ENCODE data around the gene PRPF38B.
A peak's percentile ranks its signal among the peaks of the same experiment; 100 is the strongest.
"Not testable (repeated sequence)": the region's sequence is repeated elsewhere in the genome, so short reads cannot be mapped to it uniquely, and the experiment has no call there.

Gene PRPF38B, protein sequence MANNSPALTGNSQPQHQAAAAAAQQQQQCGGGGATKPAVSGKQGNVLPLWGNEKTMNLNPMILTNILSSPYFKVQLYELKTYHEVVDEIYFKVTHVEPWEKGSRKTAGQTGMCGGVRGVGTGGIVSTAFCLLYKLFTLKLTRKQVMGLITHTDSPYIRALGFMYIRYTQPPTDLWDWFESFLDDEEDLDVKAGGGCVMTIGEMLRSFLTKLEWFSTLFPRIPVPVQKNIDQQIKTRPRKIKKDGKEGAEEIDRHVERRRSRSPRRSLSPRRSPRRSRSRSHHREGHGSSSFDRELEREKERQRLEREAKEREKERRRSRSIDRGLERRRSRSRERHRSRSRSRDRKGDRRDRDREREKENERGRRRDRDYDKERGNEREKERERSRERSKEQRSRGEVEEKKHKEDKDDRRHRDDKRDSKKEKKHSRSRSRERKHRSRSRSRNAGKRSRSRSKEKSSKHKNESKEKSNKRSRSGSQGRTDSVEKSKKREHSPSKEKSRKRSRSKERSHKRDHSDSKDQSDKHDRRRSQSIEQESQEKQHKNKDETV

DNA sequence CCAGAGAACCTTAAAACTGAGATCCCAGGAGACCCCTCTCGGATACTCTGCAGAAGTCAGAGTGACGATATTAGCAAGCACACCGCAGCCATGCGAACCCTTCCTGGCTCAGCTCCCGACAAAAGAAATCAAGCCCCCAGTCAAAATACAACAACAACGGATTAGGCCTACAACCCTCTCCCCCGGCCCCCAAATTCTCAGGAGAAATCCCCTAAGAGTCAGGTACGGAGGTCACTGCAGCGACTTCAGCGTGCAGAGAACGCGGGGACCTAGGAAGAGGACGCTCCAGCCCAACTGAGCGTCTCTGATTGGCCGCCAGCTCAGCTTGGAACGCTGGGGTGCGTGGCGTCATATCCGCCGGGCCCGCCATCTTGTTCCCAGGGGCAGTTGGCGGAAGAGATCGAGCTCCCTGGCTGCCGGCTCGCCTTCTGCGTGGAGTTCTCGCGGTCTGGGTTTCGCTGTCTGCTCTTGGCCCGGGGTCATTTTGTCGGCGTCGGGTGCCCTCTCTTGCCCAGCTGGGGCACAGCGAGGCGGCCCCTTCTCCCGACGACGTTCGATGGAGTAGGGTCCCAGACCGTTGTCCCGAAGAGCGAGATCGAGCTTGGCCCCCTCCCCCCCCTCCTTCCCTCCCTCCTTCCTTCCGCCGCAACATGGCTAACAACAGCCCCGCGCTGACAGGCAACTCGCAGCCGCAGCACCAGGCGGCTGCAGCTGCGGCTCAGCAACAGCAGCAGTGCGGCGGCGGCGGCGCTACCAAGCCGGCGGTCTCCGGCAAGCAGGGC, at the start of gene PRPF38B:
Gene PRPF38B, plus strand, starts transcription at position 369 of the 782 bp plus-strand sequence. Its CDS starts 282 bp downstream, at position 651.
- peak; percentile 97 for DNase-seq

DNA sequence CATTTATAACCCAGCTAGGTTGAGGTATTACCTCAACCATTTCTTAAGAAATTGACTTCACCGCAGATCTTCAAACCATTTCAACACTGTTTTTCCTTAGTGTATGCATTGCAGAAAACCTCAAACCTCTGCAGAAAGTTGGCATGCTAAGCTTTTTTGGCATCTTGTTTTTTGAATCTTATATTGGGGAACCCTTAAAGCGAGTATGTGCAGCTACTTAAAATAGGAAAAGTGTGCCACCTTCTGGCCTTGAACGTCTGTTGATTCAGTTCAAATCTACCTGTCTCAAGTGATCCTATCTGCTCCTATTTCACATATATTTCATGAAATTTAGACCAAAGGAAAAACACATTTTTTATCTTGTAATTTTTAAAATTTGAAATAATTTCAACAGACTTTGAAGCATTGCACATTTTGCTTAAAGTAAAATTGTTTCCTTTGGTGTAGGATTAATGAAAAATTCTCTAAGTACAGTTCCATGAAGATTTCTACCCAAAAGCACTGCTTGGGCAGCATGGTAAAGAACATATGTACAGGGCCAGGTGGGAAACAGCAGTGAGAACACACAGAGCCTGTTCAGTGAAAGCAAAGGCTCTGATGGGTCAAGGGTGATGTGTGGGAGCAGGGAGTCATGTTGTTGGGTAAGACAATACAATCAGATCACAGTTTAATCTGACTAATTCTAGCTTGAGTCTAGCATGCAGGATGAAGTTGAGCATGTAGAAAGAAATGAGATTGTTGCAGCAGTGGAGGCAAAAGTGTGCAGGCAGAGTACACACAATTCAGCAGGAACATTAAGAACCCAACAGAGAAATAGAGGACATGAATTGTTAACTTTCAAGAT, 48.4 kb upstream of the PRPF38B start:
- DNase-seq: no peak

DNA sequence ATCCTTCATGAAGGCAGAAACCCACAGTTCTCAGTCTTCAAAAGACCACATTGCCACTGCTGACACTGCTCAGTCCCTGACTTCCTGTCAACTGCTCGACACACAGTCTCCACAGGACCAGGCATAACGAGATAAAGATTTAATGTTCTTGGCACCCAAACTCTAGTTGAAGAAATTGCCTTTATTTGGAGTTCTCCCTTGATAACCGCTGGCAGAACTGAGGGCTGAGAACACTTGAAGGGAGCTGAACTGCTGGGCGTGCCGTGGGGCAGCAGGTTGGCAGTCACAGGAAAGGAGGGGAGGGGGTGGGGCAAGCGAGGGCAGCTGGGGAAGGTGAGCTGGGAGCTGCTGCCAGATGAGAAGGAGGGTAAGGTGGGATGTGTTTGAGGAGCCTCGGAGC, 47.1 kb upstream of the PRPF38B start:
- no peak for DNase-seq

DNA sequence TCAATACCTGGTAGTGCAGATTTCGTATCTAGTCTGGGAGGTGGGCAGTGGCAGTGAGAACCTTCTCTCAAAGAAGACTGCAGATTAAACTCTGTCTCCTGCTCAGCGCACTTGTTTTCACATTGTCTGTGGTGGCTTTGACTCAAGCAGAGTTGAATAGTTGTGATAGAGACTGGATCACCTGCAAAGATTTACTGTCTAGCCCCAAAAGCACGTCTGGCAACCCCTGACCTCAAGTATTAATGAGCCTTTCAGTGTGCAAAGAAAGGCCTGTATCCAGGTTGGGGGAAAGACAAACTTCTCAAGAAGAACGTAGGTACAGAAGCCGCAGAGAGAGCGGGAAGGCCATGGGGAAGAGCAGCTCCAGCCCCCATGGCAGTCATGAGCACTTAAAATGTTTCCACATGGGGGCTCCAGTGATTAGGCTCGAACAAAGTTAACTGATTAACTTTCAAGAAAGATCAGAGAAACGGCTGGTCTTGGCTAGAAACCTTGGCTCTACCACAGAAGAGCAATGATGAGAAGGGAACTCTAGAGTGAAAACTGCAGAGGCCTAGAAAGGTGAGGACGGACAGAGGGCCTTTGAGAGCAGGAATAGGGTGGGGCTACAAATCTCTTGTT, 46.4 kb upstream of the PRPF38B start:
- DNase-seq: no peak

DNA sequence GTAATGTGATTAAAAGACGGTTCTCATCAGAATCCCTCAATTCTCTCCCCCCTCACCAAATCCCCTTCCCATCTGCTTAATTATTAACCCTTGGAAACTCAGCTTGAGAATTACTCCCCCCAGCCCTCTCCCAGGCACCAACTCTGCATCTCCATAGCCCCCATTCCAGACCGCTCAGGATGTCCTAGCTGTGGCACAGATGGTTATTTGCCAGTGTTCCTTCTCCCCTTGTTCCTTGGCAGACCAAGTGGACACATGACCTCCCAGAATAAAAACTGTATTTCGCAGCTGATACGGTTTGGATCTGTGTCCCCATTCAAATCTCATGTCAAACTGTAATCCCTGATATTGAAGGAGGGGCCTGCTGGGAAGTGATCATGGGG, 45.9 kb upstream of the PRPF38B start:
- DNase-seq: no peak

DNA sequence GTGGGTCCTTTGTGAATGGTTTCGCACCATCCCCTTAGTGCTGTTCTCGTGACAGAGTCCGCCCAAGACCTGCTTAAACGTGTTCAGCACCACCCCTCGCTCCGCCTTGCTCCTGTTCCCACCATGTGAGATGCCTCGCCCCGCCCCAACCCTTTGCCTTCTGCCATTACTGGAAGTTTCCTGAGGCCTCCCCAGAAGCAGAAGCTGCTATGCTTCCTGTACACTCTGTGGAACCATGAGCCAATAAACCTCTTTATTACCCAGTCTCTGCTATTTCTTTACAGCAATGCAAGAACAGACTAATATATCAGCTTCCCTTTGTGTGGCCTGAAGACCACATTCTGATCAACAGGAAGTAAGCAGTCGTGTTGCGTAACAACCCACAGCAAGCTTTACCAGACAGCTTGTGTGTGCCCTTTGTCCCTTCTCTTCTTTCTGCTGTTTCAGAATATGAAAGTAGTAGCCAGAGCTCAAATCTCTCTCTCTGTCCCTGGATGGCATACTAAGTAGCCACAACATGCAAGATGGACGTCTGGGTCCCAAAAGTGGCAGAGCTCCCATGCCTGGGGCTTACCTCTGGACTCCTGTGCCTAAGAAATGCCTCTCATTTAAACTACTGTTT, 45.4 kb upstream of the PRPF38B start:
- DNase-seq: no peak

DNA sequence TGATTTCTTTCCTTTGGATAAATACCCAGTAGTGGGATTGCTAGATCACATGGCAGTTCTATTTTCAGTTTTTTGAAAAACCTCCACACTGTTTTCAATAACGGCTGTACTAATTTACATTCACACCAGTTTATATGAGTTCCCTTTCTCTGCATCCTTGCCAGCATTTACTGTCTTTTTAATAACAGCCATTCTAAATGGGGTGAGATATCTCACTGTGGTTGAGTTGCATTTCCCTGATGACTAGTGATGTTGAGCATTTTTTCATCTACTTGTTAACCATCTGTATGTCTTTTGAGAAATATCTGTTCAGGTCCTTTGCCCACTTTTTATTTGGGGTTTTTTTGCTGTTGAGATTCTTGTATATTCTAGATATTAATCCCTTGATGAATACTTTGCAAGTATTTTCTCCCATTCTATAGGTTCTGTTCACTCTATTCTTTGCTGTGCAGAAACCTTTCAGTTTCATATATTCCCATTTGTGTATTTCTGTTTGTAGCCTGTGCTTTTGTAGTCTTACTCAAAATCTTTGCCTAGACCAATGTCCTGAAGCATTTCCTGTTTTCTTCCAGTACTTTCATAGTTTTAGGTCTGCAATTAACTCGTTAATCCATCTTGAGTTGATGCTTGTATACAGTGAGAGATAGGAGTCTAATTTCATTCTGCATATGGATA, 38.5 kb upstream of the PRPF38B start:
- DNase-seq: no peak

DNA sequence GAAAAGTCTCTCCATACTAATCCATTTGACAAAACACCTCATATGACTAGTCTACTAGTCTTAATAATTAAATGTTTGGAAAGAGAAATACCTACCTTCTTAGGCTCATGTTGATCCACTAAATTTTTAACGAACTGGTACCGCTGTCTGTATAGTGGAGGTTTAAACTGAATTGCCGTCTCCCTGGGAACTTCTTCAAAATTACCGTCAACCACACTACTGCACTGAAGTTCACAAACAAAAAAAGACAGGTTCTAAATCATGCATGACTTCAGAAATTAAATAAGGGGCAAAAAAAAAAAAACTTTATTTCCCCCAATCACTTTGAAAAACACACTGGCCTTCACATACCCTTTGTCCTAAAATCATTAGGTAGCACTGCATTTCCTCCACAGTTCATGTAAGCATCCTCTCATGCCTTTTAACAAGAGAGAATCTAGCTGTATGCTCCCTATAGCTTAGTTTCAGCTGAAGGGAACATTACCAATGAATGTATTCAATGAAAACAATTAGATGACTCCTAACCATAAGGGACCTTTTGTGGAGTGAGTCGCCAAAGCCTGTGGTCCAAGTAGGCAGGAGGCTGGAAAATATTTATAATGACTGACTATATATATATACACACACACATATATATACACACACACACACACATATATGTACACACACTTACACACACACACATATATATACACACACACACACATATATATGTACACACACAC, 34.6 kb upstream of the PRPF38B start:
- no peak for DNase-seq

DNA sequence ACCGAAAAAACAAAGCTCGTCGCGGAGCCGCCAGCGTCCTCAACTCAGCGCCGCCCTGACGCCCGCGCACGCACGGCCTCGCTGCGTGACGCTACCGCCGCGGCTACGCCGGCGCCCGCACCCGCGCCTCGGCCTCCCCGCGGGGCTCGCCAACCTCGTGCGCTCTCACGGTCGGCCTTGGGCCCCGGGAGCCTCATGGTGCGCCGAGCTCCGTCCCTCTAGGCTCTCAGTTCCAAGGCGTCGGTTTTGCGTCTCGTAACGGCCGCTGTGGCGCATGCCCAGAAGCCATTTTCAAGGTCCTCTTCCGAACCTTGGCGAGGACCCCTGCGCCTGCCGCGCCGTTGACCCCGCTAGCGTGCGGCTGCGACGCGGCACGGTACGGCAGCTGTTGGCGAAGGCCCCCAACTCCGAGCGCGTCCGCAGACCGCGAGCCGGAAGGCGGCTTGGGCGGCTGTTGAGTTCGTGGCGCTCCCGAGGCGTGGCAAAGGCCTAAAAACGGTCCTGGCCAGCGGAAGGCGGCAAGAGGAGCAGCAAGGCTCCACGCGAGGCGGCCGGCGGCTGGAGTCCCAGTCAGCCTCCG, 31.0 kb upstream of the PRPF38B start, which contains the start of gene HENMT1:
Gene HENMT1, minus strand, starts transcription at position 64 of the 580 bp plus-strand sequence. CDS start 1,209 bp downstream, outside the sequence.
- peak; percentile 79 for DNase-seq

DNA sequence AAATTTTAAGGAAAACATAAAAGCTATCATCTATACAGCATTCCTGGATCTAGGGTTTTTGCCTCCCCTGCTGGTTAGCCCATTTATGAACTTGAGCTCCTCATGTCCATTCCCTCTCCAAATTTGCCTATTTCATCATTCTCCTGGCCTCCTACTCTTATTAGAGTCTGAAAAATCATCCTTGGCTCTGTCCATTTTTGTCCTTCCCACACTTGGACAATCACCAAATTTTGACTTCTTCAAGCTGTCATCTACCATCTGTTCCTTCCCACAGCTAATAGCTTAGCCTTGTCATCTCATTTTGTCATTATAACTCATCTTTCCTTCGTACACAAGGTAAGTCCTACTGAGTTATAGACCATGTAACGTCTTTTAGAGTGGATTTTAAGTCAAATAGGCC, 29.0 kb upstream of the PRPF38B start:
- DNase-seq: no peak

DNA sequence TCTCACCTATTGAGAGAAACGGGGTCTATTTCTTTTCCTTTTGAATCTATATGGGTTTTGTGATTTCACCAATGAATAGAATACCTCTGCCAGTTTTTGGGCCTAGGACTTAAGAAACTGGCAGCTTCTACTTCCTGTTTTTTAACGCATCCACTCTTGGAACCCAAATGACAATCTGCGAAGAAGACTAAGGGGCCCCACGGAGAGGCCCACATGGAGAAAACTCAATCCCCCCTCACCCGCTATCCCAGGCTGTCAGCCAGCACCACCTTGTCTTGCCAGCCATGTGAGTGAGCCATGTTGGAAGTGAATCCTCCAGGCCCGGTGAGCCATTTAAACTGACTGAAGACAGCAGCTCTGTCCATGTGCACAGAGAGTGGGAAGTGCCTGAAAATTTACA, 27.6 kb upstream of the PRPF38B start:
- DNase-seq: no peak

DNA sequence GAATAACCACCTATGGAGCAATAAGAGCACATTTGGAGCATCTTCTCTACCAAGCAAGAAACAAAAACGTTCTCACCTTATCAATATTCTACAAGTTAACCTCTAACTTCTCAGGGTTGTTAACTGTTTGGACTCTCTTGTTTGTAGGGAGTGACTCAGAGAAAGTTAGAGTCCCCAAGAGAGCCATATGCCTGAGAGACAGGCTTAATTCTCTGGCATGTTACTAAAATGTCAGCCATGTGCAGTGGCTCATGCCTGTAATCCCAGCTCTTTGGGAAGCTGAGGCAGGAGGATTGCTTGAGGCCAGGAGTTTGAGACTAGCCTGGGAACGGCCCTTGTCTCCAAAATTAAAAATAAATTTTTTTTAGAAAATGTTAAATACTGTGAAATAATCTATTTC, 27.0 kb upstream of the PRPF38B start:
- DNase-seq: no peak

DNA sequence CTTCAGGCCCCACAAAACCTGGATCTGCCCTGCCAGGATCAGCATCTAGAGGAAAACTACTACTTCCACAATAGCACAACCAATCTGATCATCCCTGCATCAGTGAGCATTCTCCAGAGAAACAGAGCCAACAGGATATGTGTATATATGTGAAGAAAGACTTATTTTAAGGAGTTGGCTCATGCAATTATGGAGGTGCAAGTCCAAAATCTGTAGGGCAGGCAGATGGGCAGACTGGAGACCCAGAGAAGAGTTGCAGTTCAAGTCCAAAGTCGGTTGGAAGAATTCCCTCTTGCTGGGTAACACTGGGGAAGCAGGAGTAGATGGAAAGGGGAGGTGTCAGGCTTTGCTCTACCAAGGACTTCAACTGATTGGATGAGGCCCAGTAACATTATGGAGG, 26.3 kb upstream of the PRPF38B start:
- no peak for DNase-seq

DNA sequence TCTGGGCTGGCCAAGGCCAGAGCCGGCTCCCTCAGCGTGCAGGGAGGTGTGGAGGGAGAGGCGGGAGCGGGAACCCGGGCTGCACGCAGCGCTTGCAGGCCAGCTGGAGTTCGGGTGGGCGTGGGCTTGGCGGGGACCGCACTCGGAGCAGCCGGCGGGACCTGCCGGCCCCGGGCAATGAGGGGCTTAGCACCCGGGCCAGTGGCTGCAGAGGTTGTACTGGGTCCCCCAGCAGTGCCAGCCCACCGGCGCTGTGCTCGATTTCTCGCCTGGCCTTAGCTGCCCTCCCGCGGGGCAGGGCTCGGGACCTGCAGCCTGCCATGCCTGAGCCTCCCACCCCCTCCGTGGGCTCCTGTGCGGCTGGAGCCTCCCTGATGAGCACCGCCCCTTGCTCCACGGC, 24.7 kb upstream of the PRPF38B start:
- not testable (repeated sequence) for DNase-seq

DNA sequence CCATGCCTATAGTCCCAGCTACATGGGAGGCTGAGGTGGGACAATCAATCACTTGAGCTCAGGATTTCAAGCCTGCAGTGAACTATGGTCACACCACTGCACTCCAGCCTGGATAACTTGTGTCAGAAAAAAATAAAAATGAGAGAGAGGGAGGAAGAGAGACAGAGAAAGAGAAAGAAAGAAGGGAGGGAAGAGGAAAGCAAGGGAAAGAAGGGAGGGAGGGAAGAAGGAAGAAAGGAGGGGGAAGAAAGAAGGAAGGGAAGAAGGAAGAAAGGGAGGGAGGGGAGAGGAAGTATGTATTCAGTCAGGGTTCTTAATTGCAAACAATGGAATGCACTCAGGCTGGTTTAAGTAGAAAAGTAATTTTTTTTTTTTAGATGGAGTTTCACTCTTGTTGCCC, 23.3 kb upstream of the PRPF38B start:
- no peak for DNase-seq

DNA sequence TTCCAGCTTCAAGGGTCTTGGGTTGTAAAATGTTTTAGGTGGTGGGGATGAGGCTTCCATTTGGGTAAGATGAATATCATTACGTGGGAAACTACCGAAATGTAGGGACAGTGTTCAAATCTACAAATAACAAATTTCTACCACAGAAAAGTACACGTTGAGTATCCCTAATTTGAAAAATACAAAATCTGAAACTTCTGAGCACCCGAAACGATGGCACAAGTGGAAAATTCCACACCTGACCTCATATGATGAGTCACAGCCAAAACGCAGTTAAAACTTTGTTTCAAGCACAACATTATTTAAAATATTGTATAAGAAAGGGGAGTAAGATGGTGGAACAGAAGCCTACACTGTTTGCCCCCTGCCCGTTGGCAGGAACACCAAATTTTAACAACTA, 22.4 kb upstream of the PRPF38B start:
- no peak for DNase-seq

DNA sequence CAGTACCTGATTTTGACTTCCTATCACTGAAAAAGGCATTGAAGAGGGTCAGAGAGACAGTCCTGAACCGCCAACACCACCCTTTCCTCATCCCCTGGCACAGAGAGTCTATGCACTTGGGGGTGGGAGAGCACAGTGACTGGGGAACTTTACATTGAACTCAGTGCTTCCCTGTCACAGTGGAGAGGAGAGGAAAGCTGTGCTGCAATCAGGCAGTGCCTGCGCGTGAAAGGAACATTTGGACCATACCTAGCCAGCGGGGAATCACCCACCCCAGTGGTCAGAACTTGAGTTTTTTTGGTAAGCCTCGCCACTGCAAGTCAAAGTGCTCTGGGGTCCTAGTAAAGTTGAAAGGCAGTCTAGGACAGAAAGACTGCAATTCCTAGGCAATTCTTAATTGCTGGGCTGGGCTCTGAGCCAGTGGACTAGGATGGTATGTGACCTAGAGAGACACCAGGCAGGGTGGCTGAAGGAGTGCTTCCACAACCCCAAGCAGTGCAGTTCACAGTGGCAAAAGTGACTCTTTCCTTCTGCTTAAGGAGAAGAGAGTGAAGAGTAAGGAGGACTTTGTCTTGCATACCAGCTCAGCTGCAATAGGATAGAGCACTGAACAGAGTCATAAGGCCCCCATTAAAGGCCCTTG, 21.9 kb upstream of the PRPF38B start:
- DNase-seq: no peak

DNA sequence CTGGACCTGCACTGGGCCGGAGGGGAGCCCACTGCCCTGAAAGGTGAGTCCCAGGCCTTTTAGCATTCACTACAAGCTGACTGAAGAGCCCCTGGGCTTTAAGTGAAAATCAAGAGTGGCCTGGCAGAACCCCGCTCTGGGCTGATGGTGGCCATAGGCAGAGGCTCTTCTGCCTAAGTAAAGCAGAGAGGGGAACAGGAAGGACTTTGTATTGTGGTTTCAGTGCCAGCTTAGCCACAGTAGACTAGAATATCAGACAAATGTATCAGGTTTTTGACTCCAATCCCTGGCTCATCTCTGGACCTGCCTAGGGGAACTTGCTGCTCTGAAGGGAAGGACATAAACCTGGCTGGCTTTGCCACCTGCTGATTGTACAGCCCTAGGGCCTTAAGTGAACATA, 21.0 kb upstream of the PRPF38B start:
- DNase-seq: no peak

DNA sequence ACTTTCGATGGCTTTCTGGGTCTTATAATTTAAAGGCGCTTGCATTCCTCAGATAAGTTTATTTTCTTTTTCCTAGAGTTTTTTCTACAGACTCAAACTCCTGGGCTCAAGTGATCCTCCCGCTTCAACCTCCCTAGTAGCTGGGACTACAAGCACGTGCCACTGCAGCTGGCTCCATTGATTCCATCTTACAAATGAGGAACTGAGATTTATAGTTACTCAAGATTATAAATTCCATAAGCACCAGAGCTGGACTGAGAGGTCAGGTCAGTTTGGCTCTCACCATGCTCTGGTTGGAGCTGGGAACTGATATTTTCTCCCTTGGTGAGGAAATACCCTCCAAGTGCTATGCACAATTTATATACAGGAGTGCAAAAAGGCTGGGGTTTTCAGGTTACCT, 13.4 kb upstream of the PRPF38B start:
- DNase-seq: no peak
